Fibroblast of pulmonary artery (primary cell): ENCODE data around the gene VEPH1.

ENCODE experiments used
- DNase-seq: peaks from one replicate; pipeline ENCODE4 v3.0.0-alpha.2; 2010; ENCODE audit warnings: low read depth
- H3K4me3 ChIP-seq: replicated peaks from 2 replicates; pipeline ENCODE4 v1.5.1; 2011; ENCODE audit warnings: low read depth, mild to moderate bottlenecking, control low read depth, low read length, moderate library complexity
- TF ChIP-seq, protein P1 (sequence below): IDR thresholded peaks from 2 replicates; pipeline ENCODE4 v1.5.1; 2011; ENCODE audit warnings: mild to moderate bottlenecking, control low read depth, low read length, inconsistent platforms; ENCODE audit errors: missing control alignments

The VEPH1 gene

DNA sequence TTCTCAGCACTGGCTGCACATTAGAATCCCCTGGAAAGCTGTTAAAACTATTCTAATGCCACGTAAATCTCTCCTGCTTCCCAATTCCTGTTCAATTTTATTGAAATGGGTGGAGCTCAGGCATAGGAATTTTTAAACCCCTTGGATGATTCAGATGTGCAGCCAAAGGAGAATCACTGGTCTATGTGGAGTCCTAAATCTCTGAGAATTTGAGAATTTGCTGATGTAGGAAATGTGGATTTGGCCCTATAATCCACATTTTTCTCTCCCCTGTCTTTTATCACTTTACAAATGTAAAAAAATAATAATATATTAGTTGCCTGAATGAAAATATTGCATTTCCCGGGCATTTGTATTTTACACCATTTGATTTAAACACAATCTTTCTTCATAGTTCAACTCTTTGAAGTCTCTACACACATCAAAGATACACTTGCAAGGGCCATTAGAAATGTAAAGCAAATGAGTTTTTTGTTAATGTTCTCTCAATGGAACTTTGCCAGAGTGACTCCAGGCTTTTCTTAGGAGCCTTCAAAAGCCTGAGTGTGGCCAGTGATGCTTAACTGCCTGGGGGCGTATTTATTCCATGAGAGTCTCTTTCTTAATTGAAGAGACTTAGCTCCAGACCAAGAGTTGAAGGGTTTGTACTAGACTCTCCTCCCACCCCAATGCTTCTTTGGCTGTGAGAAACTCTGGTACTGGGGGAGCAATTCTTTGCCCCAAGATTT, 115.3 kb downstream of the VEPH1 start:
- TF ChIP-seq, protein P1, sequence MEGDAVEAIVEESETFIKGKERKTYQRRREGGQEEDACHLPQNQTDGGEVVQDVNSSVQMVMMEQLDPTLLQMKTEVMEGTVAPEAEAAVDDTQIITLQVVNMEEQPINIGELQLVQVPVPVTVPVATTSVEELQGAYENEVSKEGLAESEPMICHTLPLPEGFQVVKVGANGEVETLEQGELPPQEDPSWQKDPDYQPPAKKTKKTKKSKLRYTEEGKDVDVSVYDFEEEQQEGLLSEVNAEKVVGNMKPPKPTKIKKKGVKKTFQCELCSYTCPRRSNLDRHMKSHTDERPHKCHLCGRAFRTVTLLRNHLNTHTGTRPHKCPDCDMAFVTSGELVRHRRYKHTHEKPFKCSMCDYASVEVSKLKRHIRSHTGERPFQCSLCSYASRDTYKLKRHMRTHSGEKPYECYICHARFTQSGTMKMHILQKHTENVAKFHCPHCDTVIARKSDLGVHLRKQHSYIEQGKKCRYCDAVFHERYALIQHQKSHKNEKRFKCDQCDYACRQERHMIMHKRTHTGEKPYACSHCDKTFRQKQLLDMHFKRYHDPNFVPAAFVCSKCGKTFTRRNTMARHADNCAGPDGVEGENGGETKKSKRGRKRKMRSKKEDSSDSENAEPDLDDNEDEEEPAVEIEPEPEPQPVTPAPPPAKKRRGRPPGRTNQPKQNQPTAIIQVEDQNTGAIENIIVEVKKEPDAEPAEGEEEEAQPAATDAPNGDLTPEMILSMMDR: no peak
- no peak overlapping the region for H3K4me3 ChIP-seq
- no peak for DNase-seq

- DNase-seq: no peak
- TF ChIP-seq, protein P1: no peak
- no peak overlapping the region for H3K4me3 ChIP-seq
Observed at GRCh38 chr3:157384491-157384890, 118.7 kb downstream of the VEPH1 start.

DNA sequence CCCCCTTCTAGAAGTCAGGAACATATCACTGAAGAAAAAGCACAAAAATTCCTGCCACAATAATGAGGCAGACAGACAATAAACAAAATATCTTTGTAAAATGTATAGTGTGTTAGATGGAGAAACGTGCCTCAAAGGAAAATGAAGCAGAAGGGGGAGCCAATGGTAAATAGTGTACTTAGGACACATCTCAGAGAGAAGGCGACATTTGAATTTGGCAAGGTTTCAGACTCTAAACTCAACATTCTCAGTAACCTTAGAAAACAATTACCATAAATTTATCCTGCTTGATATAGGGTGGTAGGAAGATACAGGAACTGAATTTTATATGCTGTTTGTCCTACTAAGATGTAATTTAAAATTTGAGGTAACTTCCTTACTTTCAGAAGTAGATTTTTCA, 119.2 kb downstream of the VEPH1 start:
- DNase-seq: no peak
- no peak overlapping the region for H3K4me3 ChIP-seq
- TF ChIP-seq, protein P1: no peak

DNA sequence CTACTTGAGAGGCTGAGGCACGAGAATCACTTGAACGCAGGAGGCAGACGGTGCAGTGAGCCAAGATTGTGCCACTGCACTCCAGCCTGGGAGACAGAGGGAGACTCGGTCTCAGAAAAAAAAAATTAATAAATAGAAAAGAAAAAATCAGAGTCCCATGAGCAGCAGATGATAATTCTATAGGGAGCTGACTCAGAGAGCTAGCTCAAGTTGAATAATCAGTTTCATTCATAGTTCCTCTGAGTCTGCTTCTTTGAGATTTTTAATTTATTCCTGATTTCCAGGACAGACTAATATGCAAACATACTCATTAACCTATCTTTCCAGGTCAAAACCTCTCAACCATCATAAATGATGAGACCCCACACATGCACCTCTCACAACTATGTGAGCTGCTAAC, 121.6 kb downstream of the VEPH1 start:
- TF ChIP-seq, protein P1: no peak
- H3K4me3 ChIP-seq: no peak overlapping the region
- no peak for DNase-seq

DNA sequence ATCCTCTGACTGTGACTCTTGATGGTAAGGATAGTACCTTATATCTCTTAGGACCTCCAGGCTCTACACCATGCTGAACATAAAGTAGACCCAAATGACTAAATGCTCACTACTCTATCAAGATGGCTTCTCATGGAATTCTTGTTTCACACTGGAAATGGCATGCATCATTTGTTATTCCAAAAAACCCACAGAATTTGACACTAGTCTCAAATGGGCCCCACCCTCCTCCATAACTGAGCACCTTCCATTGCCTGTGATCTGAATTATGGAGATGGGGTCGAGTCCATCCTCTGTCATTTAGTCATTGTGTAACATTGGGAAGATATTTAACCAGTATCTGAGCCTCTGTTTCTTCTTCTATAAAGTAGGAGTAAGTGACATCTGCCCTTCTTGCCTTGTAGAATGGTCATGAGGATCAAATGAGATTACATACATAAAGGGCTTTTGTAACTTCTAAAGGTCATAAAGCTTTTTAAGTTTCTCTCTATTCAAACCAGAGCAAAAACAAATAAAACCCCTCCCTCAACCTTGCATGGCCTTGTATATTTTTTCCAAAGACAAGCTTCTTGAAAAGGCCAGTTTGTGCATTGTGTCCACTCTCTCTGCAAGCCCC, 123.6 kb downstream of the VEPH1 start:
- no peak for DNase-seq
- no peak overlapping the region for H3K4me3 ChIP-seq
- TF ChIP-seq, protein P1: no peak

GRCh38 chr3:157376603-157377300, 126.5 kb downstream of the VEPH1 start:
- TF ChIP-seq, protein P1: no peak
- H3K4me3 ChIP-seq: no peak overlapping the region
- no peak for DNase-seq
